Liver (tissue), 9 donors: ENCODE data around the gene HES3. TPM values are rescaled to one million over a fixed set of nuclear protein-coding genes. Genes with fewer than 3 reads are reported as not detected.

Experiments
- DNase-seq: peaks from one replicate; pipeline ENCODE4 v3.0.0-alpha.2; 2017; ENCODE audit warnings: low spot score
- H3K27ac ChIP-seq, 2 donors: one replicate each; pipeline ENCODE4 v1.7.0; 2013; ENCODE audit warnings: inconsistent platforms in 2 of 2, low read length in 2 of 2, control low read depth in 1 of 2, low read depth in 1 of 2, mild to moderate bottlenecking in 1 of 2
- H3K27me3 ChIP-seq, 4 donors: one replicate each; pipeline versions ENCODE4 v1.6.1 to v1.7.0; 2013; ENCODE audit warnings: low read length in 3 of 4, inconsistent platforms in 1 of 4, mild to moderate bottlenecking in 1 of 4, moderate library complexity in 1 of 4; ENCODE audit not compliant: control insufficient read depth in 4 of 4, insufficient read depth in 4 of 4
- H3K36me3 ChIP-seq, 4 donors: one replicate each; pipeline versions ENCODE4 v1.6.1 to v1.7.0; 2013; ENCODE audit warnings: low read length in 3 of 4, mild to moderate bottlenecking in 3 of 4, low read depth in 1 of 4, moderate library complexity in 1 of 4; ENCODE audit not compliant: control insufficient read depth in 4 of 4, insufficient read depth in 3 of 4
- H3K4me1 ChIP-seq, 4 donors: one replicate each; pipeline versions ENCODE4 v1.6.1 to v1.7.0; 2013; ENCODE audit warnings: low read length in 3 of 4, mild to moderate bottlenecking in 3 of 4, moderate library complexity in 1 of 4; ENCODE audit not compliant: control insufficient read depth in 4 of 4, insufficient read depth in 4 of 4
- H3K4me3 ChIP-seq, 3 donors: one replicate each; pipeline versions ENCODE4 v1.6.1 to v1.7.0; 2013; ENCODE audit warnings: low read length in 3 of 3, control low read depth in 1 of 3, low read depth in 1 of 3, mild to moderate bottlenecking in 1 of 3
- H3K9ac ChIP-seq, 2 donors: one replicate each; pipeline ENCODE4 v1.7.0; 2013; ENCODE audit warnings: low read length in 2 of 2, mild to moderate bottlenecking in 2 of 2, moderate library complexity in 2 of 2, control low read depth in 1 of 2, low read depth in 1 of 2
- H3K9me3 ChIP-seq, 4 donors: one replicate each; pipeline versions ENCODE4 v1.6.1 to v1.7.0; 2013; ENCODE audit warnings: low read length in 3 of 4; ENCODE audit not compliant: control insufficient read depth in 4 of 4
- ATF3 ChIP-seq: IDR thresholded peaks from 2 replicates; pipeline ENCODE4 v1.6.1; 2016; ENCODE audit warnings: antibody characterized with exemption
- FOXA1 ChIP-seq: IDR thresholded peaks from 2 replicates; pipeline ENCODE4 v1.6.1; 2016; ENCODE audit warnings: antibody characterized with exemption
- FOXA2 ChIP-seq: IDR thresholded peaks from 2 replicates; pipeline ENCODE4 v1.6.1; 2016; ENCODE audit warnings: antibody characterized with exemption
- GABPA ChIP-seq, 2 donors: IDR thresholded peaks in 1 of 2; conservative IDR thresholded peaks in 1 of 2; 2 replicates each; pipeline ENCODE4 v1.6.1; 2016; ENCODE audit warnings: antibody characterized with exemption in 2 of 2, mild to moderate bottlenecking in 1 of 2, moderate library complexity in 1 of 2
- HNF4G ChIP-seq: IDR thresholded peaks from 2 replicates; pipeline ENCODE4 v1.6.1; 2016; ENCODE audit warnings: antibody characterized with exemption
- JUND ChIP-seq, 2 donors: IDR thresholded peaks; 2 replicates each; pipeline ENCODE4 v1.6.1; 2016; ENCODE audit warnings: antibody characterized with exemption in 2 of 2
- MAX ChIP-seq: IDR thresholded peaks from 2 replicates; pipeline ENCODE4 v1.6.1; 2016; ENCODE audit warnings: antibody characterized with exemption
- NR2F2 ChIP-seq: IDR thresholded peaks from 2 replicates; pipeline ENCODE4 v1.6.1; 2016; ENCODE audit warnings: antibody characterized with exemption
- RAD21 ChIP-seq, 2 donors: IDR thresholded peaks; 2 replicates each; pipeline ENCODE4 v1.6.1; 2016; ENCODE audit warnings: antibody characterized with exemption in 2 of 2, mild to moderate bottlenecking in 2 of 2
- RXRA ChIP-seq, 2 donors: IDR thresholded peaks; 2 replicates each; pipeline ENCODE4 v1.6.1; 2017 to 2018; ENCODE audit warnings: antibody characterized with exemption in 2 of 2, mild to moderate bottlenecking in 1 of 2
- SP1 ChIP-seq: IDR thresholded peaks from 2 replicates; pipeline ENCODE4 v1.6.1; 2018; ENCODE audit warnings: antibody characterized with exemption, mild to moderate bottlenecking
- TAF1 ChIP-seq: conservative IDR thresholded peaks from 2 replicates; pipeline ENCODE4 v1.6.1; 2016; ENCODE audit warnings: antibody characterized with exemption, mild to moderate bottlenecking
- YY1 ChIP-seq: IDR thresholded peaks from 2 replicates; pipeline ENCODE4 v1.6.1; 2016; ENCODE audit warnings: antibody characterized with exemption, mild to moderate bottlenecking
- WGBS: extraction: QIAGEN DNeasy Blood & Tissue Kit; methylation state at CpG from one replicate; pipeline ENCODE4 v1.1.7; 2013; 5-methylcytosine and 5-hydroxymethylcytosine counted together
- polyA plus RNA-seq, 2 donors: library from polyadenylated mRNA; stranded (reverse) in 1 of 2; unstranded in 1 of 2; fragments of 200-250 nt in 1 of 2; fragments of >200 nt in 1 of 2; fragmentation: Nextera tagmentation in 1 of 2; extraction: Ambion mirVana in 1 of 2; gene quantifications; one replicate each; pipeline versions ENCODE4 v1.2.1 to v1.2.3, GENCODE V29; 2013 to 2015
- total RNA-seq, 2 donors: library from RNA; depleted of rRNA; stranded (reverse); fragments of >200 nt; gene quantifications; one replicate each; pipeline ENCODE4 v1.2.3, GENCODE V29; 2014
- TF ChIP-seq, protein P1 (sequence below): IDR thresholded peaks from 2 replicates; pipeline ENCODE4 v1.6.1; 2016; ENCODE audit warnings: antibody characterized with exemption
- TF ChIP-seq, protein P2 (sequence below): fragments of 150-350 bp; IDR thresholded peaks from 2 replicates; pipeline ENCODE4 v1.5.1; 2017; ENCODE audit warnings: improper control_type of control experiment, low read depth, low read length; ENCODE audit not compliant: missing input control
- TF ChIP-seq, protein P3 (sequence below): IDR thresholded peaks from 2 replicates; pipeline ENCODE4 v1.6.1; 2016; ENCODE audit warnings: antibody characterized with exemption, mild to moderate bottlenecking
- donor health status: healthy.
- donor health status: healthy.
- donor health status: healthy.
- donor health status: healthy.
- donor health status: healthy.

HES3 gene
- total and polyA plus RNA-seq, 4 donors, result not detected

DNA sequence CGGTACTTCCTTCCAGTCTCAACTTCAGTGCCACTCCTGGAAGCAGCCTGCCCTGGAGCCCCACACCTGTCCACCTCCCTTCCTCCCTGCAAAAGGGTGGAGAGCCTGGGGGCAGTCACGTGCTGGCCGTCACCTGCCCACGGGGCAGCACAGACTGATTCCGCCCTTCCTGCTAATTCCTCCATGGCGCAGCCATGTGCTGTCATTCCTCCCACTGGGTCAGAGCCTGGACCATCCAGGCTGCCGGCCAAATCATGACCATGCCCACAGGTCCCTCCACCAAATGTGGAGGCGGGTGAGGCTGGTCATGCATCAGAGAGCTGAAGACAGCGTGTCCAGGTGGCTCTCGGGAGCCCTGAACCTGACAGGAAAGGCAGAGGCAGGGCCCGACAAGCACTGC lies 41.4 kb downstream of the HES3 start:
- DNase-seq, result no peak
- WGBS, result 97% methylated on average over 11 of the region's 11 CpGs

GRCh38 chr1:6286266-6286665 lies 42.3 kb downstream of the HES3 start:
- Histone ChIP-seq H3K27ac (no peak overlapping the region), H3K36me3 (no peaks in the 10 kb centered on the region), H3K4me1 (no peaks in the 10 kb centered on the region), H3K9ac (no peak overlapping the region), H3K9me3 (no peaks in the 10 kb centered on the region), H3K27me3 (no peaks in the 10 kb centered on the region), H3K4me3 (no peak overlapping the region)
- no peak for DNase-seq
- 97% methylated on average over 8 of the region's 8 CpGs for WGBS
- no peak for TF ChIP-seq SP1
- TF ChIP-seq, protein P1, sequence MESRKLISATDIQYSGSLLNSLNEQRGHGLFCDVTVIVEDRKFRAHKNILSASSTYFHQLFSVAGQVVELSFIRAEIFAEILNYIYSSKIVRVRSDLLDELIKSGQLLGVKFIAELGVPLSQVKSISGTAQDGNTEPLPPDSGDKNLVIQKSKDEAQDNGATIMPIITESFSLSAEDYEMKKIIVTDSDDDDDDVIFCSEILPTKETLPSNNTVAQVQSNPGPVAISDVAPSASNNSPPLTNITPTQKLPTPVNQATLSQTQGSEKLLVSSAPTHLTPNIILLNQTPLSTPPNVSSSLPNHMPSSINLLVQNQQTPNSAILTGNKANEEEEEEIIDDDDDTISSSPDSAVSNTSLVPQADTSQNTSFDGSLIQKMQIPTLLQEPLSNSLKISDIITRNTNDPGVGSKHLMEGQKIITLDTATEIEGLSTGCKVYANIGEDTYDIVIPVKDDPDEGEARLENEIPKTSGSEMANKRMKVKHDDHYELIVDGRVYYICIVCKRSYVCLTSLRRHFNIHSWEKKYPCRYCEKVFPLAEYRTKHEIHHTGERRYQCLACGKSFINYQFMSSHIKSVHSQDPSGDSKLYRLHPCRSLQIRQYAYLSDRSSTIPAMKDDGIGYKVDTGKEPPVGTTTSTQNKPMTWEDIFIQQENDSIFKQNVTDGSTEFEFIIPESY, result no peak
- no peak for TF ChIP-seq RAD21 (IDR thresholded peaks at IDR 0.05)
- TF ChIP-seq FOXA2, result no peak
- TF ChIP-seq HNF4G, result no peak
- TF ChIP-seq NR2F2, result no peak
- no peak for TF ChIP-seq MAX
- TF ChIP-seq, protein P2, sequence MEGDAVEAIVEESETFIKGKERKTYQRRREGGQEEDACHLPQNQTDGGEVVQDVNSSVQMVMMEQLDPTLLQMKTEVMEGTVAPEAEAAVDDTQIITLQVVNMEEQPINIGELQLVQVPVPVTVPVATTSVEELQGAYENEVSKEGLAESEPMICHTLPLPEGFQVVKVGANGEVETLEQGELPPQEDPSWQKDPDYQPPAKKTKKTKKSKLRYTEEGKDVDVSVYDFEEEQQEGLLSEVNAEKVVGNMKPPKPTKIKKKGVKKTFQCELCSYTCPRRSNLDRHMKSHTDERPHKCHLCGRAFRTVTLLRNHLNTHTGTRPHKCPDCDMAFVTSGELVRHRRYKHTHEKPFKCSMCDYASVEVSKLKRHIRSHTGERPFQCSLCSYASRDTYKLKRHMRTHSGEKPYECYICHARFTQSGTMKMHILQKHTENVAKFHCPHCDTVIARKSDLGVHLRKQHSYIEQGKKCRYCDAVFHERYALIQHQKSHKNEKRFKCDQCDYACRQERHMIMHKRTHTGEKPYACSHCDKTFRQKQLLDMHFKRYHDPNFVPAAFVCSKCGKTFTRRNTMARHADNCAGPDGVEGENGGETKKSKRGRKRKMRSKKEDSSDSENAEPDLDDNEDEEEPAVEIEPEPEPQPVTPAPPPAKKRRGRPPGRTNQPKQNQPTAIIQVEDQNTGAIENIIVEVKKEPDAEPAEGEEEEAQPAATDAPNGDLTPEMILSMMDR, result no peak
- no peak for TF ChIP-seq TAF1
- TF ChIP-seq YY1, result no peak
- TF ChIP-seq RXRA (IDR thresholded peaks at IDR 0.05), result no peak
- no peak for TF ChIP-seq GABPA (IDR thresholded peaks at IDR 0.05 in 1 of 2, conservative IDR thresholded peaks at IDR 0.05 in 1 of 2)
- TF ChIP-seq FOXA1, result no peak
- TF ChIP-seq ATF3, result no peak
- no peak for TF ChIP-seq JUND (IDR thresholded peaks at IDR 0.05)
- TF ChIP-seq, protein P3, sequence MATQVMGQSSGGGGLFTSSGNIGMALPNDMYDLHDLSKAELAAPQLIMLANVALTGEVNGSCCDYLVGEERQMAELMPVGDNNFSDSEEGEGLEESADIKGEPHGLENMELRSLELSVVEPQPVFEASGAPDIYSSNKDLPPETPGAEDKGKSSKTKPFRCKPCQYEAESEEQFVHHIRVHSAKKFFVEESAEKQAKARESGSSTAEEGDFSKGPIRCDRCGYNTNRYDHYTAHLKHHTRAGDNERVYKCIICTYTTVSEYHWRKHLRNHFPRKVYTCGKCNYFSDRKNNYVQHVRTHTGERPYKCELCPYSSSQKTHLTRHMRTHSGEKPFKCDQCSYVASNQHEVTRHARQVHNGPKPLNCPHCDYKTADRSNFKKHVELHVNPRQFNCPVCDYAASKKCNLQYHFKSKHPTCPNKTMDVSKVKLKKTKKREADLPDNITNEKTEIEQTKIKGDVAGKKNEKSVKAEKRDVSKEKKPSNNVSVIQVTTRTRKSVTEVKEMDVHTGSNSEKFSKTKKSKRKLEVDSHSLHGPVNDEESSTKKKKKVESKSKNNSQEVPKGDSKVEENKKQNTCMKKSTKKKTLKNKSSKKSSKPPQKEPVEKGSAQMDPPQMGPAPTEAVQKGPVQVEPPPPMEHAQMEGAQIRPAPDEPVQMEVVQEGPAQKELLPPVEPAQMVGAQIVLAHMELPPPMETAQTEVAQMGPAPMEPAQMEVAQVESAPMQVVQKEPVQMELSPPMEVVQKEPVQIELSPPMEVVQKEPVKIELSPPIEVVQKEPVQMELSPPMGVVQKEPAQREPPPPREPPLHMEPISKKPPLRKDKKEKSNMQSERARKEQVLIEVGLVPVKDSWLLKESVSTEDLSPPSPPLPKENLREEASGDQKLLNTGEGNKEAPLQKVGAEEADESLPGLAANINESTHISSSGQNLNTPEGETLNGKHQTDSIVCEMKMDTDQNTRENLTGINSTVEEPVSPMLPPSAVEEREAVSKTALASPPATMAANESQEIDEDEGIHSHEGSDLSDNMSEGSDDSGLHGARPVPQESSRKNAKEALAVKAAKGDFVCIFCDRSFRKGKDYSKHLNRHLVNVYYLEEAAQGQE, result no peak

More for the DNA sequence above, 41.4 kb downstream of the HES3 start:
- Histone ChIP-seq H3K4me3 (no peak overlapping the region), H3K27ac (no peak overlapping the region), H3K36me3 (no peaks in the 10 kb centered on the region), H3K4me1 (no peaks in the 10 kb centered on the region), H3K9me3 (no peaks in the 10 kb centered on the region), H3K27me3 (no peaks in the 10 kb centered on the region), H3K9ac (no peak overlapping the region)
- TF ChIP-seq MAX (no peak), NR2F2 (no peak), HNF4G (no peak), JUND (IDR thresholded peaks at IDR 0.05) (no peak), RXRA (IDR thresholded peaks at IDR 0.05) (no peak), ATF3 (no peak), FOXA1 (no peak), GABPA (IDR thresholded peaks at IDR 0.05 in 1 of 2, conservative IDR thresholded peaks at IDR 0.05 in 1 of 2) (no peak)
- TF ChIP-seq, protein P3, result no peak
